Esophagus muscularis mucosa (tissue), 4 donors: ENCODE data around the gene SUGP2. TPM values are rescaled to one million over a fixed set of nuclear protein-coding genes. Genes with fewer than 3 reads are reported as not detected.

Experiments
- DNase-seq: peaks from one replicate; pipeline ENCODE4 v3.0.0-alpha.2; 2017; ENCODE audit errors: extremely low spot score
- H3K27ac ChIP-seq, 4 donors: fragments of 200-600 bp; sonication (generic); replicated peaks in 1 of 4; 1 replicate in 3 of 4; 2 replicates in 1 of 4; pipeline ENCODE4 v1.5.1; 2016 to 2019; ENCODE audit warnings: mild to moderate bottlenecking in 1 of 4
- H3K27me3 ChIP-seq, 4 donors: fragments of 200-600 bp; sonication (generic); one replicate each; pipeline versions ENCODE4 v1.5.1 to v1.6.0; 2016 to 2019
- H3K36me3 ChIP-seq, 4 donors: fragments of 200-600 bp; sonication (generic); one replicate each; pipeline ENCODE4 v1.5.1; 2016 to 2019
- H3K4me1 ChIP-seq, 4 donors: fragments of 200-600 bp; sonication (generic); one replicate each; pipeline ENCODE4 v1.5.1; 2016 to 2019
- H3K4me3 ChIP-seq, 4 donors: fragments of 200-600 bp; sonication (generic); 1 replicate in 2 of 4; 2 replicates in 2 of 4; pipeline ENCODE4 v1.5.1; 2016 to 2019; ENCODE audit warnings: mild to moderate bottlenecking in 4 of 4, moderate library complexity in 1 of 4
- H3K9me3 ChIP-seq, 4 donors: fragments of 200-600 bp; sonication (generic); 1 replicate in 3 of 4; 2 replicates in 1 of 4; pipeline ENCODE4 v1.5.1; 2016 to 2019
- CTCF ChIP-seq, 3 experiments: fragments of 200-600 bp in 2 of 3; fragments of 450-650 bp in 1 of 3; sonication (generic) in 2 of 3; IDR thresholded peaks; one replicate each; pipeline ENCODE4 v1.5.1; 2017 to 2019; ENCODE audit warnings: antibody characterized with exemption in 3 of 3, mild to moderate bottlenecking in 2 of 3, moderate library complexity in 1 of 3
- EP300 ChIP-seq: sonication (generic); formaldehyde crosslinking; IDR thresholded peaks from one replicate; pipeline ENCODE4 v1.6.1; 2017; ENCODE audit warnings: antibody characterized with exemption
- POLR2A ChIP-seq: fragments of 450-650 bp; IDR thresholded peaks from one replicate; pipeline ENCODE4 v1.6.1; 2017; ENCODE audit warnings: antibody characterized with exemption, moderate library complexity, mild to moderate bottlenecking, low read depth
- POLR2AphosphoS5 ChIP-seq, 2 donors: sonication (generic); formaldehyde crosslinking; IDR thresholded peaks; one replicate each; pipeline ENCODE4 v1.6.1; 2017; ENCODE audit warnings: antibody characterized with exemption in 2 of 2
- WGBS: methylation state at CpG from one replicate; pipeline ENCODE4 v1.1.5; 2018; 5-methylcytosine and 5-hydroxymethylcytosine counted together
- intact Hi-C: fragments of 100-400 bp; cut with DNase I; formaldehyde crosslinking; loops from one replicate; pipeline ENCODE4 v1.15.1; 2023
- total RNA-seq, 4 donors: library from RNA; depleted of rRNA; stranded (reverse); fragments of >200 nt; gene quantifications; one replicate each; pipeline versions ENCODE4 v1.1.0 to v1.2.1, GENCODE V29; 2016

The SUGP2 gene
- total RNA-seq, 4 donors from 2014 or later = 23.1 to 45.7 (median 32.0) TPM

DNA sequence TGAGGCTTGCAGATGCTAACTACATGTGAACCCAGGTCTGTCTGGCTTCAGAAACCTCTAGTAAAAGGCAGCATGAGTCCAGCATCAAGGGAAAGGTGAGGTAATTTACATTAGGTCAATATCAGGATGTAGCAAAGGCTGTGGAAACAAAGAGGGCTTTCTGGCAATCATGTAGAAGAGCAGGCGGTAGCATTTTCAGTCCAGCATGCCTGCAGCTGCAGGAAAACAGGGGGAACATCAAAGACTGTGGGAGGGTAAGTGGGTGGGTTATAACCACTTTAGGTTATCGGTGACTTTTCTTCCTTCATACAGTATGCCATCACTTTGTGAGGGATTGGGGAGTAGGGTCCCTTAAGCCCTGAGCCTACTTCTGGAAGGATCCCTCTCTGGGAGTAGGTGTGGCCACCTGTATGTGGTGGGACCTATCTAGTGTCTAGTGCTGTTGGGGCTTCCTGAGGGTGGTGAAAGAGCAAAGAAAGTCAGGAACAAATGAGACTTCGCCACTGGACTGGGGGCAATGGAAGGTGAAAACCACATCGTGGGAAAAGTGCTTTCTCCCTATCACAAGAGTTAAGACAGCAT lies 10.8 kb downstream of the SUGP2 start:
- WGBS = 88% methylated on average over 4 of the region's 4 CpGs
- TF ChIP-seq POLR2A = no peak
- TF ChIP-seq POLR2AphosphoS5 (IDR thresholded peaks at IDR 0.05) = no peak
- no peak for TF ChIP-seq EP300
- no peak for TF ChIP-seq CTCF (IDR thresholded peaks at IDR 0.05)
- Histone ChIP-seq H3K9me3 (no peaks in the 10 kb centered on the region), H3K4me1 (peaks cover 3 to 25% (median 13%) of the 10 kb centered on the region in 4 donors), H3K4me3 (no peak overlapping the region), H3K27me3 (no peaks in the 10 kb centered on the region), H3K27ac (no peak overlapping the region), H3K36me3 (peaks cover 38 to 82% (median 76%) of the 10 kb centered on the region in 4 donors)
- no peak for DNase-seq
- intact Hi-C loops = no loop called here

GRCh38 chr19:19021115-19021514 lies 12.2 kb downstream of the SUGP2 start:
- H3K36me3 ChIP-seq = peaks cover 46 to 82% (median 76%) of the 10 kb centered on the region in 4 donors
- H3K9me3 ChIP-seq = no peaks in the 10 kb centered on the region
- WGBS = 39% methylated on average over 3 of the region's 3 CpGs
- DNase-seq = no peak
- H3K4me1 ChIP-seq = peaks cover 0 to 12% (median 7%) of the 10 kb centered on the region in 4 donors
- H3K27ac ChIP-seq = no peak overlapping the region
- intact Hi-C loops = no loop called here
- TF ChIP-seq CTCF (IDR thresholded peaks at IDR 0.05) = no peak
- TF ChIP-seq POLR2A = no peak
- TF ChIP-seq EP300 = no peak
- TF ChIP-seq POLR2AphosphoS5 (IDR thresholded peaks at IDR 0.05) = no peak
- H3K4me3 ChIP-seq = no peak overlapping the region
- H3K27me3 ChIP-seq = no peaks in the 10 kb centered on the region

DNA sequence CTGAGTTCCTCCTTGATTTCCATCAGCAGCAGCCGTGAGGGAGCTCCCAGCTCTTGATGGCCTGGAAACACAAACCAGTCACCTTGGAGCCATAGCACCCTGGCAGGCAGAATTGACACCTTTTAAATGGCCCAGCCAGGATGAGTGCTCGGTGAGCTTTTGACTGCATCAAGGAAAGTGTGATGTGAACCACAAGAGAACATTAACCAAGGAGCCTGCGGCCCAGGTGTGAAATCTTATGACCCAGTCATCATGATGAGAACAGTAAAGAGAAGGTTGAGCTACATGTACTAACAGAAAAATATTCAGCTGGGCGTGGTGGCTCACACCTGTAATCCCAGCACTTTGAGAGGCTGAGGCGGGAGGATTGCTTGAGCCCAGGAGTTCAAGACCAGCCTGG lies 22.8 kb downstream of the SUGP2 start:
- H3K27me3 ChIP-seq = no peaks in the 10 kb centered on the region
- peaks cover 59 to 98% (median 87%) of the 10 kb centered on the region in 4 donors for H3K36me3 ChIP-seq
- H3K27ac ChIP-seq = no peak overlapping the region
- no peak for DNase-seq
- H3K4me1 ChIP-seq = peaks cover 0 to 11% (median 8%) of the 10 kb centered on the region in 4 donors
- WGBS = 83% methylated on average over 5 of the region's 5 CpGs
- intact Hi-C loops = no loop called here
- no peak overlapping the region for H3K4me3 ChIP-seq
- no peaks in the 10 kb centered on the region for H3K9me3 ChIP-seq
- no peak for TF ChIP-seq POLR2AphosphoS5 (IDR thresholded peaks at IDR 0.05)
- no peak for TF ChIP-seq EP300
- no peak for TF ChIP-seq POLR2A
- no peak for TF ChIP-seq CTCF (IDR thresholded peaks at IDR 0.05)

GRCh38 chr19:19009951-19010350 lies 23.4 kb downstream of the SUGP2 start:
- no peak for TF ChIP-seq CTCF (IDR thresholded peaks at IDR 0.05)
- no peak for TF ChIP-seq POLR2AphosphoS5 (IDR thresholded peaks at IDR 0.05)
- no peak for TF ChIP-seq EP300
- TF ChIP-seq POLR2A = no peak
- Histone ChIP-seq H3K4me1 (peaks cover 0 to 11% (median 8%) of the 10 kb centered on the region in 4 donors), H3K27me3 (no peaks in the 10 kb centered on the region), H3K4me3 (no peak overlapping the region), H3K9me3 (no peaks in the 10 kb centered on the region), H3K36me3 (peaks cover 65 to 100% (median 90%) of the 10 kb centered on the region in 4 donors), H3K27ac (no peak overlapping the region)
- no peak for DNase-seq
- intact Hi-C loops = loop anchor here (10.0 kb wide), 1 partner anchor 125 kb away; no protein-coding TSS in a partner anchor
- 94% methylated on average over 15 of the region's 18 CpGs for WGBS
